Activated naive CD4-positive, alpha-beta T cell (primary cell): ENCODE measurements around the gene NUDT8.
"Not testable (repeated sequence)": the region's sequence is repeated elsewhere in the genome, so short reads cannot be mapped to it uniquely, and the experiment has no call there.

Source experiments
- DNase-seq, 4 experiments: peaks; one replicate each; lab custom pipeline; 2025; lab: John Stamatoyannopoulos, UW

Gene NUDT8

GRCh38 chr11:67629386-67630227, at the start of gene NUDT8:
TSS of gene NUDT8 (minus strand) at chr11:67629937. CDS start at chr11:67629911, 26 bp downstream.
- peak; percentile 74 to 85 (median 78) for DNase-seq

DNA sequence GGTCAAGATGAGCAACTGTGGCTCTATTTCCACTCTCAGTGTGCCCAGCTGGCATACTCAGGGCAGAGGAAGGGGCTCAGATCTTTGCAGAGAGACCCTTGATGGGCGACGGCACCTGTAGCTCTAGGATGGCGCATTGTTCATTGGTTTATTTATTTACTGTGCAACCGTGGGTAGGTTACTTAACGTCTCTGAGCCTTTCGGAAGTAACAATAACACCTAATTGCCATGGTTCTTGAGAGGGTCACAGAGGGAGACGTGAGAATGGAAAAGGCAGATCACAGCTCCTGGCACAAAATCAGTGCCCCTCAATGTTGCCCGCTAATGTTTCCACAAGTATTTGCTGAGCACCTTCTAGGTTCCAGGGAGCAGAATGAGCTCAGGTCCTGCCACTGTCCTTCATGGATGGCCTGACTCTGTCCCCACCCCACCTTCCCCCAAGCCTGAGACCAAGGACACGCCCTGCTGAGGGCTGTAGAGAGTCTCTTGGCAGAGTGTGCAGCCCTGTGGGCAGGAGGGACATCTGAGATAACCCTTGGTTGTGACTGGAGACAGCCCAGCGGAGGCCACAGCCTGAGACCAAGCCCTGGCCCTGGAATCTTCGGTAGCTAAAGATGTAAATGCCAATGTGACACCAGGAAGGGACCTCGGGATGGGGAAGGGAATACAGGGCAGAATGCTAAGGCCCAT, 45.5 kb upstream of the NUDT8 start:
- no peak for DNase-seq

DNA sequence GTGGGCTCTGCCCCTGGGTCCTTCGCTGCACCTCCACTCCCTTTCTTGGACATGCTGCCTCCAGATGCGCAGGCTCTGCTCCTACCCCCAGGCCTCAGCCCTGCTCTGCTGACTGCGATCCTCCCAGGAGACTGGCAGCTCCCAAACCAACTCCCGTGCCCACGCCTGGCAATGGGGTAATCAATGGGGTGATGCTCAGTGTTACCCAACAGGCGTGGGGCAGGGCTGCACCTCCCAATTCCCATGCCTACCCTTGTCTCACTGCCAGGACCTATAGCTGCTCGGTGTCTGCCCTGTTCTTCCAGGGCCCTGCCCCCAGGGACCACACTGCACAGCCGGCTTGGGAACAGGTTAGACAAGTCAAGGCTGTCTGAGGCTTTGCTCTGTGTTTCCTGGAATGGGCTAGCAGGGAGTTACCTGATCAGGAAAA, 44.7 kb upstream of the NUDT8 start, which contains the start of gene ALDH3B2:
Gene ALDH3B2 (minus strand): TSS at position 182 of the 430 bp plus-strand sequence. CDS start 7,688 bp downstream, outside the sequence.
- no peak for DNase-seq

- DNase-seq, result no peak
Measured at GRCh38 chr11:67673902-67674301, 44.2 kb upstream of the NUDT8 start.

GRCh38 chr11:67673358-67673757, 43.6 kb upstream of the NUDT8 start:
- no peak for DNase-seq

DNA sequence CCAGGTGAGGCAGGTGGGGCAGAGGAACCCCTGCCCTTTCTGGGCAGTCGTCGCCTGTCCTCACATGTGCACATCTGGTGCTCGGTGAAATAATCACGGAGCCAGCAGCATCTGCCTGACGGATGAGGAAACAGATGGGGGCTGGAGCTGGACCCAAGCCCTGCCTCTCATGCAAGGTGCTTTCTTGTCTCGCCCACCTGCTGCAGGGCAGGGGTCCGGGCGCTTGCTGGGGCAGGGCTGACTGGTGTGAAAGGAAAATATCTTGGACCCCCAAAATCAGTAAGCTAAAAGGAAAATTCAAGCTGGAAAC, 41.4 kb upstream of the NUDT8 start:
- no peak for DNase-seq

DNA sequence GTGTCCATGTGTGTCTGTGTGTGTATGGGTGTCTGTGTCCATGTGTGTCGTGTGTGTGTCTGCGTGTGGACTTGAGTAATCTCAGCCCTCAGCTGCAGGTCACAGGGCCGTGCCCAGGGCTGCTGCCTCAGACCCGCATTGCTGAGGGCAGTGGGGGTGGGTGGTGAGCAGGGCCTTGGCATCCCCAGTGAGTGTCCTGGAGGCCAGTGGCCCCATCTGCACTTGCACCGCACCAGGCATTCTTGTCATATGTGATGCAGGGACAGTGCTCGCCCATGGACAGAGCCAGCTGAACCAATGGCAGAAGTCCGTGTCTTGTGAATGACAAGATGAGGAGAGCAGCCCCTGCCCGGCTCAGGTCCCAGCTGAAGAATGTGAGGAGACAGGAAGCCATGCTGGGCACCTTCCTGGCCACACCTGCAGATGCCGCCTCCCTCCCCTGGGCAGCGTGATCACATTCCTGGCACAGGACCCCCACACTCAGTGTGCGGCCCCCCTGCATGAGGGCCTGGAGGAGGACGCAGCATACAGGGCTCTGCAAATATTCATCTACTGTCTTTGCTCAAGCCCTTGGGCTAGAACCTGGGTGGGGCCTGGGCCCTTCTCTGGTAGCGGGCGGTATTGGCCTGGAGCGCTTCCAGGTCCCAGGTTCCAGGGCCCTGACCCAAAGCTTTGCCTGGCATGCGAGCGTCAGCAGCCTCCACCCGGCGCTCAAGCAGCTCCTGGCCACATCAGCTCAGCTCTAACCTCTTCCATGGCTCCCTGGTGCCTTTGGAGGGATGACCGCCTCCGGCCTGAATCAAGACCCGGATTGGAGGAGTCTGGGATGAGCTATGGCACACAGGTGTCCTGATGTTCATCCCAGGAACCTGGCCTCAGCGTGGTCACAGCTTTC, 40.8 kb upstream of the NUDT8 start:
- DNase-seq, result no peak

DNA sequence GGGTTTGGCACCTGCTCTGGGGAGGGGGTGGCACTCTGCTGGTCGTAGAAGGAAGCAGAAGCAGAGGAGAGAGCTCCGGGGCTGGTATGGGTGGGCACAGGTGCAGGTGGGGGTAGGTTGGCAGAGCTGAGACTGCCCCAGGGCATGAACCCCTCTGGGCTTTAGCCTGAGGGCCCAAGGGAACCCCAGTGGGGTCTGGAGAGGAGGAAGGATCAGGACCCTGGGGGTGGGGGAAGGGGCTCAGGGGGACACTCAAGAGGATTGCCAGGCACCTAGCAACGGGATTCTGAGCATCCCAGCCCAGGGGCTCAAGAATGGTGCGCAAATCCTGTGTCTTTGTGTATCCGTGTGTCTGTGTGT, 38.4 kb upstream of the NUDT8 start:
- DNase-seq, result no peak

DNA sequence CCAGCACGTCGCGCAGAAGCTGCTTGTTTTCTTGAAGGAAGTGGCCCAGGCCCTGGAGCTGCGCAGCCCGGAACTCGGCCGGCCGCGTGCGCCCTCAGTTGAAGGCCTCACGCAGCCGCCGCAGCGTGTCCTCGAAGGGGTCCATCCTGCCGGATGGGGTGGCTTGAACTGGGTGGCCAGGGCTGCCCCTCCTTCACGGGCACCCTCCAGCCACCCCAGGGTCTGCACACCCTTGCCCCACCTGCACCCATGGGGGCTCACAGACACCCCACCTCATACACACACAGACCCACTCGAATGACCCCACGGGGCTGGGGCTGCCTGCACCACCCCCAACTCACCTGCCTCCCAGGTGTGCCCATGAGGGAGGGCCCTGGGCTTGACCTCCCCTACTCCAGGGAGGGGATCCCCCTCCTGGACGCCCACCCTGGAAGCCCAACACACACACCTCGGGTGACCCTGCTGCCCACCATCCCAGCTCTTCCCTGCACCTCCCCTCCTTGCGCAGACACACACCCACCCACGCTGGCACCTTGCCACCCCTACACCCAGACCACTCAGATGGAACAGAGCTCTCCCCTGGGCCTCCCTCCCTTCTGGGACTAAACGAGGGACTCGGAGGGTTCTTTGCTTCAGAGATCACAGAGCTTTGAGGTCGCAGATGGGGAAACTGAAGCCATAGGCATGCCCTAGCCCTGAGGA, 37.9 kb upstream of the NUDT8 start:
- no peak for DNase-seq

DNA sequence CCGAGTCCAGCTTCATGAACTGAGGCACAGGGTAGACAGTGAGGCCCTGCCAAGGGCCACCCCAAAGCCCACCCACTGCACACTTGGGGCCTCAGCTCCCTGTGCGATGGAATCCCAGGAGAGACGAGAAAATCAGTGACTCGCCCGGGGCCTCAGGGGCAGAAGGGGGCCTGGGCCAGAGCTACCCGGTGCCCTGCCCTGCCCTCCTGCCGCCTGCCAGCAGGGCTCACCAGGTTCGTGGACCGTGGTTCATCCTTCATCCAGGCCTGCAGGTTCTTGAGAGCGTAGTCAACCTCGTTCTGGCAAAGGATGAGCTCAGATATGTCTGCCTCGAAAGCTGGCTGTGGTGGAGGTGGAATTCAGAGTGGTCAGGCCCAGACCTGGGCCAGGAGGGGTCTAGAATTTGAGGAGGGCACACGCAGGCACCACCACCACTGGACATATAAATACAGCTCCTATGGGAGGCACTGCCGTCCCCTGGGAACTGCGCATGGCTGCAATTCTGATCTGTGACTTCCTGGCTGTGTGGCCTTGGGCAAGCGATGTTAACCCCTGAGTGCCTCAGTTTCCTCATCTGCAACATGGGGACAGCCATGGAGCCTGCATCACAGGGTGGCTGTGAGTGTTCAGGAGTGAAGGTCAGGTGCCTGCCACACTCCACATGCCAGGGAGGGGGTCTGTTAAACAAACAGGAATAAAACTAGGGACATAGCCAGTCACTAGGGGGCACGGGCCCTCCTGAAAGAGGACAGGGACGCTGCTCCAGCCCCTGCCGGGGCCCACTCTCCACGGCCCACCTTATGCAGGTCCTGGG, 37.1 kb upstream of the NUDT8 start:
- DNase-seq, result no peak

GRCh38 chr11:67666303-67666645, 36.5 kb upstream of the NUDT8 start:
- no peak for DNase-seq

GRCh38 chr11:67665541-67666302, 36.0 kb upstream of the NUDT8 start:
- no peak for DNase-seq

DNA sequence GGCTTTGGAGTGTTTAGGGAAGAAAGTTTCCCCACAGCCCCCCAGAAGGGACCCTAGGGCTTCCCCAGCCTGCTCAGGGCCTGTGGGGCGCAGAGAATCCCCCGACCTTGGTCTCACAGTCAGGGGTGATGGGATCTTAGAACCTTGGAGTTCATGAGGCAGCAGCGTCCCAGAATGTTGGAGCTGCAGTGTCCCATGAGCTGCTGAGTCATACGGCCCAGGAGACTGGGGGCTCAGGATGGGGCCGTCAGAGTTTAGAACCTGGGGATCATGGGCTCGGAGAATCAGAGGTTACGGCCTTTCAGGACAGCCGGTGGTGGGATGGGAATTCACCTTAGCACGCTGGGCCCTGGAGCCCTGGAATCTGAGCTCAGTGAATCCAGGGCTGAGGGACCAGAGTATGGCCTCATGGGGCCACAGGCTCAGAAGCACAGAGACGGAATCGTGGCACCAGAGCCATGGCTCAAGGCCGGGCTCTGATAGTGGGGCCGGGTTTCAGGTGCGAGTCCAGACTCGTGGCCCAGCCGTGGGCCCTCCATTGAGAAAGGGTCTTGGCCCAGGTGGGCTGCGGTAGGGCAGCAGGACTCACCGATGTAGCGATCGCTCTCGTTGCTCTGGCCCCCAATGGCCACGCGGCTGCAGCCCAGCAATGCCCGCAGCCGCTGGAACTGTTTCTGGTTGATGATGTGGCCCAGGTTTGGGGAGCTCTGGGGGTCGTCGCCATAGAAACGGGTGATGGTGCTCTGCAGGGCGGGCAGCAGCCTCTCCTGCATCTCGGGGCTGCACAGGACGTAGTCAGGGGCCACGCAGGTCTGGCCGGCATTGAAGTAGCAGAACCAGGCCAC, 35.2 kb upstream of the NUDT8 start:
- DNase-seq, result no peak

DNA sequence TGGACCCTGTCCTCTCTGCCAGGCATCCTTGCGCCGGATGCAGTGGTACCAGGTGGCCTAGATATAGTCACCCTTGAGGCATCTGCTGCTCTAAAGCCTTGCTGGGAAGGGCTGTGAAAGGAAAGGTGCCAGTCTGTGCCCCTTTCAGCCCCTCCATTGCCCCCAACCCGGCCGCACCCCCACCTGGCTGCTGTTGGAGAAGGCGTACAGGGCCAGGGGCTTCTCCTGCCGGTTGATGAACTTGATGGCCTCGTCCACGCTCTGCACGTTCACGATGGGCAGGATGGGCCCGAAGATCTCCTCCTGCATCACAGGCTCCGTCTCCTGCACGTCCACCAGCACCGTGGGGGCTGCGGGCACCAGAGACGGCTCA, 34.5 kb upstream of the NUDT8 start:
- DNase-seq, result no peak

GRCh38 chr11:67663532-67664212, 33.9 kb upstream of the NUDT8 start:
- DNase-seq, result no peak

DNA sequence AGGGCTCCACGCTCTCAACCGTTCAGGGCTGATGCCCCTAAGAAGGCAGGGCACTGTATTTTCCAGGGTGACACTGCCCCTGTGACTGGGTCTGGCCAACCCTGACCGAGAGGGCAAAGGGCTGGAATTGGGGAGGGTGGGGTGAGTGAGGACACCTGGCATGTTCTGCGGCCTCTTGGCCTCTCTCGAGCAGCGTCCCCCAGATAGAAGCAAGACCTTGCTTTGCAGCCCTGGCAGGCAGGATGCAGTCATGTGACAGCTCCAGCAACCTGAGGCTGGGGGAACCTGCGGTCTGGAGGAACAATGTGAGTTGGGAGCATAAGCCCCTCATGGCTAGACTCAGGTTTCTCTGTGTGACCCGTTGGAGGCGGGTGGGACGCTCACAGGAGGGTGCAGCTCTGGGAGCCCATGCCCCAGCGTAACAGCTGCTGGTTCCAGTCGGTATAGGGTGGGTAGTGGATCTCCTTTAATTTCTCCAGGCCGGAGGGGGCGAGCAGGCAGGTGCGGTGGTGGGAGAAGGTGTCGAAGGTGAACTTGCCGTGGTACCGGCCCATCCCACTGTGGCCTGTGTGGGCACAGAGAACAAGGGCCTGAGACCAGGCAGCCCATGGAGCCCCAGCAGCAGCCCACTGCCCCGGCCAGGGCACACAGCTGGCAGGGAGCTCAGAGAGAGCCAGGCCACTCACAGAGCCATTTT, 33.2 kb upstream of the NUDT8 start:
- no peak for DNase-seq

DNA sequence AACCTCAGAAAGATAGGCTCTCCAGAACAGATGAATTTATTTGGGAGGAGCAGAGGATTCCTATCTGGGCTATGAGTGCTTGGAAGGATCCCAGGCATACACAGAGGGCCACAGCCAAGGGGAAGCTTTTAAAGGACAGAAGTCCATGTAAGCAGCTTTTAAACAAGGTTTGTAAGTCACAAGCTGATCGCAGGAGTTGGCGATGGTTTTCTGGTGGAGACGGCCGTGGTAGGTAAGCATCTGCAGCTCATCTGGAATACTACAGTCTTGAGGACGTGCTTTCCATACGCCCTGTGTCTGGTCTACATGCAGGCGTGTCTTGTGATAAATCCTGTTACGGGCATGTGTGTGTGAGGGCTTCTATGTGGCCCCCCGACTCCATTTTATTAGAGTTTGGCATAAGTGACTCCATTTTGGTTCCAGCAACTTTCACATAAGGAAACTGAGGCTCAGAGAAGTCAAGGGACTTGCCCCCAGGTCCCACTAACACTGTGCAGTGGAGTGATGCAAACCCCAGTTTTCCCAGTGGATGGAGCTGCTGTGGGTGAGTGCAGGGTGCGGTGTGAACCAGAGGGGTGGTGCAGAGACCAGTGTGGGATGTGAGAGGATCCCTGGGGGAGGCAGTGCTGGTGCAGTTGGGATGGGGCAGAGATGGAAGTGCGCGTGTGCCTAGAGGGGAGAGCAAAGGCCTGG, 32.6 kb upstream of the NUDT8 start:
- no peak for DNase-seq

GRCh38 chr11:67660752-67661151, 31.0 kb upstream of the NUDT8 start:
- not testable (repeated sequence) for DNase-seq
